Gastrocnemius medialis (tissue), 4 donors: ENCODE measurements around the gene CENPX.

Experiments
- POLR2A ChIP-seq, 2 donors: fragments of 450-650 bp; IDR thresholded peaks; one replicate each; pipeline ENCODE4 v1.6.1; 2017; ENCODE audit warnings: antibody characterized with exemption in 2 of 2, mild to moderate bottlenecking in 2 of 2, moderate library complexity in 2 of 2
- TF ChIP-seq, protein P1 (sequence below), 5 experiments: fragments of 450-650 bp in 3 of 5; fragments of 200-600 bp in 2 of 5; sonication (generic) in 2 of 5; IDR thresholded peaks in 4 of 5; conservative IDR thresholded peaks in 1 of 5; 1 replicate in 4 of 5; 2 replicates in 1 of 5; pipeline ENCODE4 v1.5.1; 2016 to 2019; ENCODE audit warnings: antibody characterized with exemption in 5 of 5, mild to moderate bottlenecking in 3 of 5, moderate library complexity in 3 of 5

DNA sequence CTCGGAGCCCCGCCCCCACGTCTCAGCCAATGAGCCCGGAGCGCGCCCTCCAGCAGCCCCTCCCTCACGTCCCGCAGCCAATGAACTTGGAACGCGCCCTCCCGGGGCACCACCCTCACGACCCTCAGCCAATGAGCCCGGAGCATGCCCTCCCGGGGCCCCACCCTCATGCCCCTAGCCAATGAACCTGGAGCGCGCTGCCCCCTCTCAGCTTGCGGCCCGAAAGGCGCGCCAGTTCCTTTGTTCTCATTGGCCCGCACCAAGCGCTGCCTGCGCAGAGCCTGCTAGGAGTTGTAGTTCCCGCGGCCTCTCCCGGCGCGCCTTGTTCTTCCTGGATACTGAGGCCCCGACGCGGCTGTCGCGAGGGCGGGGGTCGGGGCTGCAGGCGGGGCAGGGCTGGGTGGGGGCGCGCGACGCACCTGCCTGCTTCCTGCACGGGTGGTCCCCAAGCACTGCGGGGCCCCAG, 336 bp upstream of the CENPX start, which contains the start of gene LRRC45:
- TF ChIP-seq, protein P1, sequence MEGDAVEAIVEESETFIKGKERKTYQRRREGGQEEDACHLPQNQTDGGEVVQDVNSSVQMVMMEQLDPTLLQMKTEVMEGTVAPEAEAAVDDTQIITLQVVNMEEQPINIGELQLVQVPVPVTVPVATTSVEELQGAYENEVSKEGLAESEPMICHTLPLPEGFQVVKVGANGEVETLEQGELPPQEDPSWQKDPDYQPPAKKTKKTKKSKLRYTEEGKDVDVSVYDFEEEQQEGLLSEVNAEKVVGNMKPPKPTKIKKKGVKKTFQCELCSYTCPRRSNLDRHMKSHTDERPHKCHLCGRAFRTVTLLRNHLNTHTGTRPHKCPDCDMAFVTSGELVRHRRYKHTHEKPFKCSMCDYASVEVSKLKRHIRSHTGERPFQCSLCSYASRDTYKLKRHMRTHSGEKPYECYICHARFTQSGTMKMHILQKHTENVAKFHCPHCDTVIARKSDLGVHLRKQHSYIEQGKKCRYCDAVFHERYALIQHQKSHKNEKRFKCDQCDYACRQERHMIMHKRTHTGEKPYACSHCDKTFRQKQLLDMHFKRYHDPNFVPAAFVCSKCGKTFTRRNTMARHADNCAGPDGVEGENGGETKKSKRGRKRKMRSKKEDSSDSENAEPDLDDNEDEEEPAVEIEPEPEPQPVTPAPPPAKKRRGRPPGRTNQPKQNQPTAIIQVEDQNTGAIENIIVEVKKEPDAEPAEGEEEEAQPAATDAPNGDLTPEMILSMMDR (IDR thresholded peaks at IDR 0.05 in 4 of 5, conservative IDR thresholded peaks at IDR 0.05 in 1 of 5): no peak
- no peak for TF ChIP-seq POLR2A (IDR thresholded peaks at IDR 0.05)
